SU-DHL-6 (cell line): ENCODE data around the gene ADAT1.

Experiments
- H2AFZ ChIP-seq: fragments of 200-600 bp; sonication (generic); 2 replicates; pipeline ENCODE4 v1.6.1; 2014; ENCODE audit warnings: low read depth, mild to moderate bottlenecking, moderate library complexity, mixed read lengths, antibody characterized with exemption, low read length; ENCODE audit not compliant: severe bottlenecking
- H3F3A ChIP-seq: fragments of 200-600 bp; shearing (Covaris generic); 2 replicates; pipeline ENCODE4 v1.6.0; 2016; ENCODE audit warnings: antibody characterized with exemption, mild to moderate bottlenecking; ENCODE audit not compliant: insufficient read depth
- H3K27ac ChIP-seq: fragments of 200-600 bp; sonication (generic); 2 replicates; pipeline ENCODE4 v1.5.1; 2016; ENCODE audit warnings: low read depth, mild to moderate bottlenecking, low read length, moderate library complexity, mixed read lengths
- H3K27me3 ChIP-seq: fragments of 200-600 bp; sonication (generic), shearing (Covaris generic); 2 replicates; pipeline ENCODE4 v1.6.0; 2014; ENCODE audit warnings: mild to moderate bottlenecking, low read length
- H3K36me3 ChIP-seq: fragments of 200-600 bp; sonication (generic); 2 replicates; pipeline ENCODE4 v1.6.1; 2014; ENCODE audit warnings: mild to moderate bottlenecking, low read length, mixed read lengths
- H3K4me2 ChIP-seq: fragments of 300-600, 200-600 bp; shearing (Covaris generic), sonication (generic); 2 replicates; pipeline ENCODE4 v1.6.0; 2014; ENCODE audit warnings: low read length, low read depth, mild to moderate bottlenecking; ENCODE audit not compliant: poor library complexity, severe bottlenecking
- H3K4me3 ChIP-seq: fragments of 200-600 bp; sonication (generic); 2 replicates; pipeline ENCODE4 v1.5.1; 2014; ENCODE audit warnings: antibody characterized with exemption, low read length, mild to moderate bottlenecking, mixed read lengths; ENCODE audit not compliant: insufficient read depth, poor library complexity, severe bottlenecking
- H3K79me2 ChIP-seq: fragments of 200-600 bp; sonication (generic); 2 replicates; pipeline ENCODE4 v1.6.1; 2014; ENCODE audit warnings: mild to moderate bottlenecking, low read length, moderate library complexity; ENCODE audit not compliant: insufficient read depth
- H3K9ac ChIP-seq: fragments of 200-600 bp; sonication (generic); 2 replicates; pipeline ENCODE4 v1.7.0; 2014; ENCODE audit warnings: mild to moderate bottlenecking, low read length
- H3K9me2 ChIP-seq: fragments of 200-600 bp; sonication (generic); replicated peaks from 2 replicates; pipeline ENCODE4 v1.6.1; 2014; ENCODE audit warnings: low read length; ENCODE audit not compliant: insufficient read depth
- H3K9me3 ChIP-seq: fragments of 200-600 bp; sonication (generic); 2 replicates; pipeline ENCODE4 v1.6.1; 2014; ENCODE audit warnings: low read length, mixed read lengths; ENCODE audit not compliant: insufficient read depth
- H4K20me1 ChIP-seq: fragments of 200-600 bp; sonication (generic); 2 replicates; pipeline ENCODE4 v1.6.1; 2014; ENCODE audit warnings: low read depth, mild to moderate bottlenecking, antibody characterized with exemption, low read length, moderate library complexity, mixed read lengths
- CTCF ChIP-seq: fragments of 200-600 bp; sonication (generic); IDR thresholded peaks from one replicate; pipeline ENCODE4 v1.5.1; 2017; ENCODE audit warnings: antibody characterized with exemption, mild to moderate bottlenecking, low read length, moderate library complexity; ENCODE audit not compliant: insufficient read depth, poor library complexity, severe bottlenecking
- EZH2phosphoT487 ChIP-seq: fragments of 200-600 bp; sonication (generic), shearing (Covaris generic); conservative IDR thresholded peaks from 2 replicates; pipeline ENCODE4 v1.6.1; 2018; ENCODE audit warnings: mild to moderate bottlenecking, antibody characterized with exemption, low read length, moderate library complexity, mixed read lengths

The ADAT1 gene

DNA sequence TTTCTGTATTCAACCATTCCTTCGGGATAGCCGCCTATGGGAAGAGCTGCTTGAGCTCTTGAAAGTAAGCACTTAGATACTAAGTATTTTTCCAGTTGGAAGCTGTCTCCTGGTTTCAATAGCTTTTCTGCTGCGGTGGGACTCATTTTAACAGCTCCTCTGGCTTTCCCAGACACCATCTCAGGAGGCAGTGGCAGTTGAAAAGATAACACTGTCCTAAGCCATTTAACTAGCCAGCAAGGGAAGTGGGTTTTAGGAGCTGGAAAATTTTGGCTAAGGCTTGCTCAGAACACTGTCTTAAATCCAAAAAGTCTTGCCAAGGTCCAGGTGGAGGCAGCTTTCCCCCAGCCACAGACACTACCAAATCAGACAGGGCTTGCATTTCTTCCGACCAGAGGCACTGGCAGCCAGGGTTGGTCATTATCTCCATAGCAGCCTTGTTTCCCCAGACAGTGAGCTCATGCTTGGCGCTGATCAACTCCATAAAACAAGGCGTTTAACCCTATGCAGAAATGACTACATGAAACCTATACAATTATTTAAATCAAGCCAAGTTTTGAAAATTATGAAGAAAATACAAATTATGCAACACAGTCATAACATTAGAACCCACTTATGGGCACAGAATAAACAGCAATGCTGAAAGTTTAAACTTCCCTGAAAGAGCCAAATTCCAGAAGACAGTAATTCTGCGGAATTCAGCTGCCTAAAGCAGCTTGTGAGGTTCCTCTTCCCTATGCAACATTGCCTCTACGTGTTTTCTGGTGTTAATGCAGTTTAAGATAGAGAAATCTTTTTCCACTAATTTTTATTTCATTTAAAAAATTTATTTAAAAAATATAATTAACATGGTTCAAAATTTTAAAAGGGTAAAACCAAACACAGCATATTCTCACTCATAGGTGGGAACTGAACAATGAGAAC, 31.9 kb downstream of the ADAT1 start:
- H3F3A ChIP-seq, result no peaks in the 10 kb centered on the region
- no peak overlapping the region for H3K9ac ChIP-seq
- H3K4me3 ChIP-seq, result no peak overlapping the region
- H3K36me3 ChIP-seq, result no peaks in the 10 kb centered on the region
- no peaks in the 10 kb centered on the region for H3K9me2 ChIP-seq
- H4K20me1 ChIP-seq, result no peaks in the 10 kb centered on the region
- no peaks in the 10 kb centered on the region for H3K27me3 ChIP-seq
- H3K79me2 ChIP-seq, result no peaks in the 10 kb centered on the region
- no peaks in the 10 kb centered on the region for H3K9me3 ChIP-seq
- no peak overlapping the region for H3K27ac ChIP-seq
- H2AFZ ChIP-seq, result no peak overlapping the region
- H3K4me2 ChIP-seq, result no peak overlapping the region
- TF ChIP-seq EZH2phosphoT487 (no peak), CTCF (no peak)

- Histone ChIP-seq H3K79me2 (no peaks in the 10 kb centered on the region), H3K4me2 (no peak overlapping the region), H3K9ac (no peak overlapping the region), H3K27ac (no peak overlapping the region), H3K9me2 (no peaks in the 10 kb centered on the region), H3F3A (no peaks in the 10 kb centered on the region), H3K36me3 (no peaks in the 10 kb centered on the region), H4K20me1 (no peaks in the 10 kb centered on the region), H3K27me3 (no peaks in the 10 kb centered on the region), H2AFZ (no peak overlapping the region), H3K9me3 (no peaks in the 10 kb centered on the region), H3K4me3 (no peak overlapping the region)
- no peak for TF ChIP-seq EZH2phosphoT487
- TF ChIP-seq CTCF, result no peak
Observed at GRCh38 chr16:75589306-75589705, 33.8 kb downstream of the ADAT1 start.

DNA sequence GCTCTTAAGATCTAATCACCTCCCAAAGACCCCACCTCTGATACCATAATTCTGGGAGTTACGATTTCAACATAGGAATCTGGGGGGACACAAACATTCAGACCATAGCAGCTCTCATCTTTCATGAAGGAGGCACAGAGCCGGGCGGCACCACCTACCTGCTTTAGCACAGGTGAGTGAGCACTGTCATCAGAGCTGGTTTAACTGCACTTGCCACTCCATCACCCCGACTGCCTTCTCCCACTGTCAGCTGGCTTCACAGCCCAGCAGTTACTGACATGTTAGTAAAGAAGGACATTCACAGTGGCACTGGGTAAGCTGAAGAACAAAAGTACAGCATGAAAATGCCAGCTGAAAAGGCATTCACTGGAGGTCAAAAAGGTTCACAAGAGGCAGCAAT, 34.4 kb downstream of the ADAT1 start:
- Histone ChIP-seq H2AFZ (no peak overlapping the region), H3K9ac (no peak overlapping the region), H3K9me3 (no peaks in the 10 kb centered on the region), H4K20me1 (no peaks in the 10 kb centered on the region), H3F3A (0 out of 2 replicates have a peak, but pooled peaks cover 4% of the 10 kb centered on the region), H3K36me3 (no peaks in the 10 kb centered on the region), H3K79me2 (no peaks in the 10 kb centered on the region), H3K9me2 (no peaks in the 10 kb centered on the region), H3K4me3 (no peak overlapping the region), H3K4me2 (no peak overlapping the region), H3K27me3 (no peaks in the 10 kb centered on the region), H3K27ac (no peak overlapping the region)
- TF ChIP-seq CTCF (no peak), EZH2phosphoT487 (no peak)
